Raji (cell line): ENCODE measurements around the gene TBKBP1.
A peak's percentile ranks its signal among the peaks of the same experiment; 100 is the strongest.

ENCODE experiments used
- POLR2A ChIP-seq: IDR thresholded peaks from 2 replicates; pipeline ENCODE4 v1.6.1; 2011; ENCODE audit warnings: low read depth, low read length, control low read depth; ENCODE audit not compliant: insufficient read depth

The TBKBP1 gene, protein sequence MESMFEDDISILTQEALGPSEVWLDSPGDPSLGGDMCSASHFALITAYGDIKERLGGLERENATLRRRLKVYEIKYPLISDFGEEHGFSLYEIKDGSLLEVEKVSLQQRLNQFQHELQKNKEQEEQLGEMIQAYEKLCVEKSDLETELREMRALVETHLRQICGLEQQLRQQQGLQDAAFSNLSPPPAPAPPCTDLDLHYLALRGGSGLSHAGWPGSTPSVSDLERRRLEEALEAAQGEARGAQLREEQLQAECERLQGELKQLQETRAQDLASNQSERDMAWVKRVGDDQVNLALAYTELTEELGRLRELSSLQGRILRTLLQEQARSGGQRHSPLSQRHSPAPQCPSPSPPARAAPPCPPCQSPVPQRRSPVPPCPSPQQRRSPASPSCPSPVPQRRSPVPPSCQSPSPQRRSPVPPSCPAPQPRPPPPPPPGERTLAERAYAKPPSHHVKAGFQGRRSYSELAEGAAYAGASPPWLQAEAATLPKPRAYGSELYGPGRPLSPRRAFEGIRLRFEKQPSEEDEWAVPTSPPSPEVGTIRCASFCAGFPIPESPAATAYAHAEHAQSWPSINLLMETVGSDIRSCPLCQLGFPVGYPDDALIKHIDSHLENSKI

GRCh38 chr17:47693731-47694580, at the start of gene TBKBP1:
TSS of gene TBKBP1 (plus strand) at chr17:47694161. CDS start at chr17:47696113, 1,952 bp downstream.
- no peak for TF ChIP-seq POLR2A

DNA sequence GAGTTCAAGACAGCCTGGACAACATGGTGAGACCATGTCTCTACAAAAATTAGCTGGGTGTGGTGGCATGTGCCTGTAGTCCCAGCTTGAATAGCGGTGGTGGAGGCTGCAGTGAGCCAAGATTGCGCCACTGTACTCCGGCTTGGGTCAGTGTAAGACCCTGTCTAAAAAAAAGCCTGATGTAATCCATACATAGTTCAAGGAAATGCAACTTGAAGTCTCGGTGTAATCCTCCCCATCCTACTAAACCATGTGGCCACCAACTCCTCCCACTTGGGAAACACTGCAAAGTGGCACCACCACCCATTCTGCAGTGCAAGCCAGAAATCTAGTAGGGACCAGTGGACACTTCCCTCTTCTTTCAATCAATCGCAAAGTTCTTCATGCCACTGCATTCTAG, 49.6 kb upstream of the TBKBP1 start:
- no peak for TF ChIP-seq POLR2A

- peak; percentile 95 for TF ChIP-seq POLR2A
Measured at GRCh38 chr17:47649153-47649971, 44.6 kb upstream of the TBKBP1 start, which contains the start of gene KPNB1. TSS of gene KPNB1 (plus strand) at chr17:47649919. CDS start at chr17:47650245, 326 bp downstream.

GRCh38 chr17:47649972-47650524, 43.9 kb upstream of the TBKBP1 start:
- no peak for TF ChIP-seq POLR2A

GRCh38 chr17:47650525-47651522, 43.1 kb upstream of the TBKBP1 start:
- peak; percentile 41 for TF ChIP-seq POLR2A

DNA sequence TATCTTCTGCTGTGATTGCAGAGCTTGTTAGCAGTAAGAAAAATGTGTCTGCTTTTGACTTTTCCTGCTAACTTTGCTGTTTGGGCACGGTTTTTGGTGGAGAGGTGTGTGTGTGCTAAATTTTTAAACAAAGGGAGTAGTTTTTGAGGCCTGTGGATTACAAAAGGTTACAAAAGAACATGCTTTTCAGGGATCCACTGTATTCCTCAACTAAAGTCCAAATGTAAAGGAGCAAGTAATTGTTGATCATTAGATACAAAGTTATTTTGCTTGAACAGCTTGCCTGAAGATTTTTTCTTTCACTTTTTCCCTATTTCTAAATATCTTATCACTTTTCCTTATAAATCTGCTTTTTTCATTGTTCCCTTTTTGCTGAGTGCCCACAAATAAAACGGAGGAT, 42.3 kb upstream of the TBKBP1 start:
- TF ChIP-seq POLR2A, result no peak

DNA sequence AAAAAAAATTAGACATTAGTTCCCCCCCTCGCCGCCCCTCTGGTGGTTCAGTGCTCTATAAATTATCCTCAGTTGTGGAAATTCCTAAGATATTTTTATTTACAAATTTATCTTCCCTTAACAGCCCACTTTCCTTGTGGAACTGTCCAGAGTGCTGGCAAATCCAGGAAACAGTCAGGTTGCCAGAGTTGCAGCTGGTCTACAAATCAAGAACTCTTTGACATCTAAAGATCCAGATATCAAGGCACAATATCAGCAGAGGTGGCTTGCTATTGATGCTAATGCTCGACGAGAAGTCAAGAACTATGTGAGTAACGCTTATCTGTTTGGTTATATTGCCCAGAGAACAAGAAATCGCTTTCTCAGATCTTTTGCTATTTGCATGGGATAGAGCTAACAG, 41.4 kb upstream of the TBKBP1 start:
- TF ChIP-seq POLR2A, result no peak

GRCh38 chr17:47653442-47653841, 40.5 kb upstream of the TBKBP1 start:
- no peak for TF ChIP-seq POLR2A

DNA sequence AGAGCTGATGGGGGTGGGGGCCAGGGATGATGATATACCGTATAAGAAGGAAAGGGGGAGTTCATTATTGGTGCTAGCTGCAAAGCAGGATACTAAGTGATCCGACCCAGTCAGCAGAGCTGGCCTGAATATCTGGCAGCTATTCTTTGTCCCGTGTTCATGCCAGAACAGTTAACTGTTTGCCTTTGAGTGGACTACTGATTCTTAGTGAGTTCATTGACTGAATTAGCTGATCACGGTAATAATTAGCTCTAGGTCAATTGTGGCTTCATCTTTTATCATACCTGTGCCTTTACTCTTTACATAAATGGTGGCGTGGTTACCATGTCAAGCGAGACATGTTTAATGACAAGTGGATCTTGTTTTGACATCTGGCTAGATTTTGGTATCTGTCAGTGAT, 39.0 kb upstream of the TBKBP1 start:
- no peak for TF ChIP-seq POLR2A

GRCh38 chr17:47660064-47660492, 33.9 kb upstream of the TBKBP1 start:
- TF ChIP-seq POLR2A, result no peak

GRCh38 chr17:47663912-47664623, 29.9 kb upstream of the TBKBP1 start:
- TF ChIP-seq POLR2A, result no peak

- no peak for TF ChIP-seq POLR2A
Measured at GRCh38 chr17:47664624-47664941, 29.4 kb upstream of the TBKBP1 start.

DNA sequence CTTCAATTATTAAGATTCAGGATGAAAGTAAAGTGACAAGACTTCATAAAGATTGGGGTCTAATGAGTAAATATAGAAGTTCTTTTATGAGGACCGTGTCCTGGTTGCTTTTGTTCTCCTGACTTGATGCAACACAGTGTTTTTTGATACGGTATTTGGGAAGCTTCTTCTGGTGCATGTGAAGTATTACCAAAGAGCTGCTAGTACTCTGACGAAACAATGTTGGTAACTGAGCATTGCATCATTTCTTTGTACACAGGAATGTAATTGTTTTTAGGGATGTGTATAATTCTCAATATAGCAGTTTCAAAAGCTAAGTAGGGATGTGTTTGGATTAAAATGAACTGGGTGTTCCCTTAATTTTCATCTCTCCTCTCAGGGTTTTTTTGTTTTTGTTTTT, 28.3 kb upstream of the TBKBP1 start:
- no peak for TF ChIP-seq POLR2A

- TF ChIP-seq POLR2A, result no peak
Measured at GRCh38 chr17:47669081-47669480, 24.9 kb upstream of the TBKBP1 start.
